CD8-positive, alpha-beta memory T cell (primary cell): ENCODE measurements around the gene ELF3. TPM values are rescaled to one million over a fixed set of nuclear protein-coding genes. Genes with fewer than 3 reads are reported as not detected.
A peak's percentile ranks its signal among the peaks of the same experiment; 100 is the strongest.
"Not testable (repeated sequence)": the region's sequence is repeated elsewhere in the genome, so short reads cannot be mapped to it uniquely, and the experiment has no call there.

Source experiments
- CTCF ChIA-PET: fragments of 350-600 bp; sonication (Branson Sonifier 250); formaldehyde crosslinking; loops from one replicate; lab custom pipeline; 2021; ENCODE audit warnings: antibody characterized with exemption; lab: Charles Lee
- POLR2A ChIA-PET: fragments of 350-600 bp; sonication (Branson Sonifier 250); formaldehyde crosslinking; loops from one replicate; lab custom pipeline; 2021; ENCODE audit warnings: antibody characterized with exemption; lab: Charles Lee
- DNase-seq, 5 donors: peaks; one replicate each; pipeline versions ENCODE4 v3.0.0 to v3.0.0-alpha.2; 2020 to 2022; ENCODE audit warnings: mixed read lengths in 1 of 5
- H3K27ac ChIP-seq: one replicate; pipeline ENCODE4 v1.7.0; 2013; ENCODE audit warnings: low read depth, mild to moderate bottlenecking, low read length, moderate library complexity
- H3K27me3 ChIP-seq: 2 replicates; pipeline ENCODE4 v1.7.0; 2013; ENCODE audit warnings: low read length, mild to moderate bottlenecking; ENCODE audit not compliant: insufficient read depth, poor library complexity, severe bottlenecking
- H3K36me3 ChIP-seq: 2 replicates; pipeline ENCODE4 v1.7.0; 2013; ENCODE audit warnings: mild to moderate bottlenecking, low read length, moderate library complexity; ENCODE audit not compliant: insufficient read depth
- H3K4me1 ChIP-seq: 2 replicates; pipeline ENCODE4 v1.7.0; 2013; ENCODE audit warnings: mild to moderate bottlenecking, low read length, moderate library complexity; ENCODE audit not compliant: insufficient read depth
- H3K4me3 ChIP-seq: 2 replicates; pipeline ENCODE4 v1.7.0; 2013; ENCODE audit warnings: mild to moderate bottlenecking, low read length
- H3K9me3 ChIP-seq: 2 replicates; pipeline ENCODE4 v1.7.0; 2013; ENCODE audit warnings: mild to moderate bottlenecking, low read length
- H3K27ac Mint-ChIP-seq, 8 donors: one replicate each; pipeline ENCODE4 v1.8.0; 2020 to 2021; ENCODE audit warnings: mixed read lengths in 8 of 8, mild to moderate bottlenecking in 6 of 8, inconsistent platforms in 3 of 8, moderate library complexity in 3 of 8
- H3K27me3 Mint-ChIP-seq, 2 donors: one replicate each; pipeline ENCODE4 v1.8.0; 2020 to 2021; ENCODE audit warnings: mixed read lengths in 2 of 2, mild to moderate bottlenecking in 1 of 2, moderate library complexity in 1 of 2
- H3K36me3 Mint-ChIP-seq, 3 donors: one replicate each; pipeline ENCODE4 v1.8.0; 2020 to 2021; ENCODE audit warnings: mixed read lengths in 3 of 3, inconsistent platforms in 1 of 3, mild to moderate bottlenecking in 1 of 3
- H3K4me1 Mint-ChIP-seq, 3 donors: one replicate each; pipeline ENCODE4 v1.8.0; 2020 to 2021; ENCODE audit warnings: mixed read lengths in 3 of 3, inconsistent platforms in 1 of 3, mild to moderate bottlenecking in 1 of 3
- H3K4me3 Mint-ChIP-seq, 7 donors: one replicate each; pipeline ENCODE4 v1.8.0; 2020 to 2021; ENCODE audit warnings: mixed read lengths in 7 of 7, mild to moderate bottlenecking in 6 of 7, moderate library complexity in 4 of 7, inconsistent platforms in 2 of 7
- H3K9me3 Mint-ChIP-seq, 5 donors: one replicate each; pipeline ENCODE4 v1.8.0; 2020 to 2022; ENCODE audit warnings: mixed read lengths in 5 of 5, mild to moderate bottlenecking in 3 of 5, moderate library complexity in 2 of 5, inconsistent platforms in 1 of 5
- polyA plus RNA-seq: library from polyadenylated mRNA; unstranded; fragments of 300-500 nt; fragmentation: Illumina TruSeq; gene quantifications from one replicate; pipeline ENCODE4 v1.2.3, GENCODE V29; 2021
- total RNA-seq, 2 experiments: library from RNA; stranded (reverse); gene quantifications; one replicate each; pipeline ENCODE4 v1.2.3, GENCODE V29; 2021

ELF3 gene
- total and polyA plus RNA-seq, 3 experiments from 2014 or later, result 0.11 to 0.26 TPM; not detected in 1

DNA sequence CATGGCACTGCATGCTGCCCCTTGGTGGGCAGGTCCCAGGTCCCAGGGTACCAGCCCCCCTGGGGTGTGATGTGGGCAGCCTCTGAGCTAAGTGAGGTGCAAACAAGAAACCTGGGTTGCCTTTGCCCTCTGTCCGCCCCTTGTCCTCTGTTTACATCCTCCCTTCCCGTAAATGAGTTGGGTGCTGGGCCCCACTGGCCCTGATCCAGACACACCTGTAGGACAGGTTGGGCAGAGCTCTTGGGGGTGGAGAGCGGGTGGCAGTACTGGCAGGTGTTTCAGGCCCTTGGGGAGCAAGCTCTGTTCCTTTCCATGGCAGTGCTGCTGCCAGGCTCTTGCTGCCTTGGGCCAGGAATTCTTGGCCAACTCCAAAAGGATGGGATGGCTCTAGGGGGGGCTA lies 35.8 kb downstream of the ELF3 start:
- Mint-ChIP-seq H3K27me3 (peaks cover 12 to 29% of the 10 kb centered on the region in 2 donors), H3K4me3 (no peak overlapping the region), H3K27ac (no peak overlapping the region), H3K4me1 (peaks cover 0 to 9% (median 3%) of the 10 kb centered on the region in 3 donors), H3K9me3 (no peaks in the 10 kb centered on the region), H3K36me3 (peaks cover 0 to 4% (median 0%) of the 10 kb centered on the region in 3 donors)
- H3K27ac ChIP-seq, result no peak overlapping the region
- H3K36me3 ChIP-seq, result no peaks in the 10 kb centered on the region
- no peaks in the 10 kb centered on the region for H3K27me3 ChIP-seq
- ChIA-PET POLR2A (no interaction called here), CTCF (no interaction called here)
- no peaks in the 10 kb centered on the region for H3K9me3 ChIP-seq
- no peak for DNase-seq
- H3K4me1 ChIP-seq, result no peaks in the 10 kb centered on the region
- H3K4me3 ChIP-seq, result no peak overlapping the region

GRCh38 chr1:202046748-202047708 lies 36.6 kb downstream of the ELF3 start:
- Histone ChIP-seq H3K27ac (no peak overlapping the region), H3K9me3 (no peaks in the 10 kb centered on the region), H3K4me1 (no peaks in the 10 kb centered on the region), H3K4me3 (no peak overlapping the region), H3K27me3 (no peaks in the 10 kb centered on the region), H3K36me3 (no peaks in the 10 kb centered on the region)
- H3K27me3 Mint-ChIP-seq, result peaks cover 12 to 34% of the 10 kb centered on the region in 2 donors
- CTCF ChIA-PET, result no interaction called here
- no peak for DNase-seq
- H3K36me3 Mint-ChIP-seq, result peaks cover 0 to 4% (median 0%) of the 10 kb centered on the region in 3 donors
- H3K9me3 Mint-ChIP-seq, result no peaks in the 10 kb centered on the region
- peak overlapping the region in 3 of 8 donors; percentile 38 to 79 (median 48) for H3K27ac Mint-ChIP-seq
- POLR2A ChIA-PET, result no interaction called here
- no peak overlapping the region for H3K4me3 Mint-ChIP-seq
- peaks cover 0 to 9% (median 3%) of the 10 kb centered on the region in 3 donors for H3K4me1 Mint-ChIP-seq

GRCh38 chr1:202047977-202048376 lies 37.6 kb downstream of the ELF3 start:
- H3K36me3 ChIP-seq, result no peaks in the 10 kb centered on the region

DNA sequence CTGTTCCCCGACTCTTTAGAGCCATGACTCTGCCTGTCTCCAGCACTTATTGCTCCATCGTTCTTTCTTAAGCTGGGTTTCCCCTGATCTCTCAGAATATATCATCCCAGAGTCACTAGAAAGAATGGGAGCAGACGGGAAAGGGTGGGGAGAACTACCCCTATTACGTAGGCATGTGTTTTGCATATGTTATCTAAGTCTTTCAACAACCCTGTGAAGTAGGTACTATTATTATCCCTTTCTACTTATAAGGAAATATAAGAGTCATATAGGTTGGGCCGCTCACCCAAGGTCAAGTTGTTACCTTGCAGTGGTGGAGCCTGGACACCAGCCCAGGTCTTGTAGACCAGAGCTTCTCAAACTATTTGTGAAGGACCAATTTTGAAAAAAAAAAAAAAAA lies 38.7 kb downstream of the ELF3 start:
- CTCF ChIA-PET, result no interaction called here
- Mint-ChIP-seq H3K9me3 (no peaks in the 10 kb centered on the region), H3K36me3 (peaks cover 0 to 4% (median 0%) of the 10 kb centered on the region in 3 donors), H3K27me3 (peaks cover 12 to 37% of the 10 kb centered on the region in 2 donors), H3K27ac (no peak overlapping the region), H3K4me3 (no peak overlapping the region), H3K4me1 (peaks cover 0 to 9% (median 3%) of the 10 kb centered on the region in 3 donors)
- POLR2A ChIA-PET, result no interaction called here
- Histone ChIP-seq H3K27me3 (no peaks in the 10 kb centered on the region), H3K4me3 (no peak overlapping the region), H3K36me3 (no peaks in the 10 kb centered on the region), H3K4me1 (no peaks in the 10 kb centered on the region), H3K27ac (no peak overlapping the region), H3K9me3 (no peaks in the 10 kb centered on the region)
- no peak for DNase-seq

More at GRCh38 chr1:202047977-202048376, 37.6 kb downstream of the ELF3 start:
- Histone ChIP-seq H3K27me3 (no peaks in the 10 kb centered on the region), H3K4me1 (no peaks in the 10 kb centered on the region), H3K27ac (no peak overlapping the region), H3K4me3 (no peak overlapping the region), H3K9me3 (no peaks in the 10 kb centered on the region)
- POLR2A ChIA-PET, result no interaction called here
- no peaks in the 10 kb centered on the region for H3K9me3 Mint-ChIP-seq
- H3K4me1 Mint-ChIP-seq, result peaks cover 0 to 9% (median 3%) of the 10 kb centered on the region in 3 donors
- CTCF ChIA-PET, result no interaction called here
- H3K4me3 Mint-ChIP-seq, result no peak overlapping the region
- H3K27me3 Mint-ChIP-seq, result peaks cover 12 to 34% of the 10 kb centered on the region in 2 donors
- DNase-seq, result no peak
- peaks cover 0 to 4% (median 0%) of the 10 kb centered on the region in 3 donors for H3K36me3 Mint-ChIP-seq
- H3K27ac Mint-ChIP-seq, result no peak overlapping the region

- Mint-ChIP-seq H3K9me3 (no peaks in the 10 kb centered on the region), H3K4me3 (no peak overlapping the region), H3K4me1 (no peaks in the 10 kb centered on the region), H3K36me3 (no peaks in the 10 kb centered on the region), H3K27me3 (peaks cover 10 to 21% of the 10 kb centered on the region in 2 donors), H3K27ac (no peak overlapping the region)
- H3K4me1 ChIP-seq, result no peaks in the 10 kb centered on the region
- H3K27ac ChIP-seq, result no peak overlapping the region
- CTCF ChIA-PET, result no interaction called here
- no peak overlapping the region for H3K4me3 ChIP-seq
- no peaks in the 10 kb centered on the region for H3K9me3 ChIP-seq
- no peaks in the 10 kb centered on the region for H3K36me3 ChIP-seq
- no peaks in the 10 kb centered on the region for H3K27me3 ChIP-seq
- no peak for DNase-seq
- POLR2A ChIA-PET, result no interaction called here
Observed at GRCh38 chr1:202054094-202054493, 43.7 kb downstream of the ELF3 start.

- H3K4me3 Mint-ChIP-seq, H3K27me3 ChIP-seq, H3K4me1 Mint-ChIP-seq, CTCF ChIA-PET, H3K36me3 Mint-ChIP-seq, H3K27ac ChIP-seq, H3K9me3 Mint-ChIP-seq, H3K4me1 ChIP-seq, DNase-seq, H3K9me3 ChIP-seq, H3K4me3 ChIP-seq, POLR2A ChIA-PET, H3K36me3 ChIP-seq, H3K27ac Mint-ChIP-seq: not testable (repeated sequence)
- peaks cover 10 to 20% of the 10 kb centered on the region in 2 donors for H3K27me3 Mint-ChIP-seq
Observed at GRCh38 chr1:202054673-202055072, 44.3 kb downstream of the ELF3 start.

DNA sequence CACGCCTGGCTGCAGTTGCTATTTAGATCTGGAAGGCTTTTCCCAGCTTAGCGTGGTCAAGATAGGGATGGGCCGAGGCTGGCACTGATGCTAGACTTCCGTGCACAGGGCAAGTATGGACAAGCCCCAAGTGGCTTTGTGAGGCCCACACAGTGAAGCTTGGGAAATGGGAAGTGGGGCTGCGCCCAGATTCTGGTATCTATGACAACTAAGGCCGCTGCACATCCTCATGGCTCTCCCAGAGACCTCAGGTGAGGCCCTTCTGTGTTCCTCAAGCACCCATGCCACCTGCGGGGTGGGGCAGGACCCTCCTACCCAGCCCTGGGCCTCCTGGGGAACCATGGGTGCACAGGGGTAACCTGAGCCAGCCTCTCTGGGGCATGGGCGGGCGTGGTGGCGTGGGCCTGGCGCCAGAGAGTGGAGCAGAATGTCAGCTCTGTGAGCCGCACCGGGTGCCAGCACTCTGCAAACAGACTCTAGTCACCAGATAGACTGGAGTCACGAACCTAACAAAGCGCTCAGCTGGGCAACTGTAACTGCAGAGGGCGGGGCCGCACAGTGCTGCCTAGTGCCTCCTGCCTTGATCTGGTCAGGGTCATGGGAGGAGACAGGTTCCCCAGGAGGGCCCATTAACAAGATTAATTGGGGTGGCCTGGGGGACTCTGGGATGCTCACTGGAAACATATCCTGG lies 46.4 kb downstream of the ELF3 start:
- no peaks in the 10 kb centered on the region for H3K4me1 ChIP-seq
- no peak overlapping the region for H3K27ac Mint-ChIP-seq
- ChIA-PET CTCF (no interaction called here), POLR2A (no interaction called here)
- no peaks in the 10 kb centered on the region for H3K36me3 Mint-ChIP-seq
- H3K4me3 Mint-ChIP-seq, result no peak overlapping the region
- no peak overlapping the region for H3K4me3 ChIP-seq
- no peaks in the 10 kb centered on the region for H3K4me1 Mint-ChIP-seq
- no peaks in the 10 kb centered on the region for H3K36me3 ChIP-seq
- no peaks in the 10 kb centered on the region for H3K9me3 Mint-ChIP-seq
- no peaks in the 10 kb centered on the region for H3K27me3 ChIP-seq
- H3K9me3 ChIP-seq, result no peaks in the 10 kb centered on the region
- DNase-seq, result no peak
- H3K27me3 Mint-ChIP-seq, result peaks cover 9 to 19% of the 10 kb centered on the region in 2 donors
- no peak overlapping the region for H3K27ac ChIP-seq

DNA sequence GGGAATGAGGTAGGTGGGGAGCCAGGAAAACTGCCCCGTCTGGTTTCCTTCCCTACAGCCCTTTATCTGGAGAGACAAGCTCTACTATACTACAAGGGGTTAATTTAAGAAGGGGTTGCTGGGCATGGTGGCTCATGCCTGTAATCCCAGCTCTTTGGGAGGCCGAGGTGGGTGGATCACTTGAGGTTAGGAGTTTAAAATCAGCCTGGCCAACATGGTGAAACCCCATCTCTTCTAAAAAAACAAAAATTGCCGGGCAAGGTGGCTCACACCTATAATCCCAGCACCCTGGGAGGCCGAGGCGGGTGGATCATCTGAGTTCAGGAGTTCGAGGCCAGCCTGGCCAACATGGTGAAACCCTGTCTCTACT lies 46.9 kb downstream of the ELF3 start:
- CTCF ChIA-PET, H3K4me1 Mint-ChIP-seq, H3K9me3 ChIP-seq, H3K36me3 ChIP-seq, H3K9me3 Mint-ChIP-seq, POLR2A ChIA-PET, H3K27ac Mint-ChIP-seq, DNase-seq, H3K27ac ChIP-seq, H3K27me3 ChIP-seq, H3K4me3 Mint-ChIP-seq, H3K4me1 ChIP-seq, H3K36me3 Mint-ChIP-seq, H3K4me3 ChIP-seq: not testable (repeated sequence)
- peaks cover 9 to 25% of the 10 kb centered on the region in 2 donors for H3K27me3 Mint-ChIP-seq
